ENCODE measurements around the gene DDX10.

DDX10 gene

DNA sequence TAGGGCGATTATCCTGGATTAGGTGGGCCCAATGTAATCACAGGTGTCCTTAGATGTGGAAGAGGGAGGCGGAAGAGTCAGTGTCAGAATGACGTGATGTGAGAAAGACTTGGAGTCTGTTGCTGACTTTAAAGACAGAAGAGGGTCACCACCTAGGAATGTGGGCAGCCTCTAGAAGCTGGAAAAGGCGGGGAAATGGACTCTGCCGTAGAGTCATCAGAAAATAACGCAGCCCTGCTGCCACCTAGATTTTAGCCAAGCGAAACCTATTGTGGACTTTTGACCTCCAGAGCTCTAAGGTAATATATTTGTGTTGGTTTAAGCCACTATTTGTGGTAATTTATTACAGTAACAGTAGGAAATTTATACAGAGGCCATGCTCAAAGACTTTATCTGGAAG, 4.8 kb downstream of the DDX10 start:
- Histone ChIP-seq H3K27me3 (ENCODE audit: insufficient read depth, low read depth) (no peaks in the 10 kb centered on the region), H3K36me3 (ENCODE audit: insufficient read depth) (no peaks in the 10 kb centered on the region), H3K4me2 (no peak overlapping the region), H3K27ac (no peak overlapping the region), H3K9ac (no peak overlapping the region), H3K79me2 (ENCODE audit: insufficient read depth, low read depth) (peaks cover 82% of the 10 kb centered on the region), H3K4me1 (ENCODE audit: low read depth, poor library complexity, severe bottlenecking) (peaks cover 27% of the 10 kb centered on the region), H4K20me1 (ENCODE audit: insufficient read depth) (no peaks in the 10 kb centered on the region), H2AFZ (ENCODE audit: low read depth) (no peak overlapping the region), H3K4me3 (IDR thresholded peaks at IDR 0.05; ENCODE audit: insufficient read depth, low read depth, low read length) (no peak overlapping the region)
- TF ChIP-seq, protein P1, sequence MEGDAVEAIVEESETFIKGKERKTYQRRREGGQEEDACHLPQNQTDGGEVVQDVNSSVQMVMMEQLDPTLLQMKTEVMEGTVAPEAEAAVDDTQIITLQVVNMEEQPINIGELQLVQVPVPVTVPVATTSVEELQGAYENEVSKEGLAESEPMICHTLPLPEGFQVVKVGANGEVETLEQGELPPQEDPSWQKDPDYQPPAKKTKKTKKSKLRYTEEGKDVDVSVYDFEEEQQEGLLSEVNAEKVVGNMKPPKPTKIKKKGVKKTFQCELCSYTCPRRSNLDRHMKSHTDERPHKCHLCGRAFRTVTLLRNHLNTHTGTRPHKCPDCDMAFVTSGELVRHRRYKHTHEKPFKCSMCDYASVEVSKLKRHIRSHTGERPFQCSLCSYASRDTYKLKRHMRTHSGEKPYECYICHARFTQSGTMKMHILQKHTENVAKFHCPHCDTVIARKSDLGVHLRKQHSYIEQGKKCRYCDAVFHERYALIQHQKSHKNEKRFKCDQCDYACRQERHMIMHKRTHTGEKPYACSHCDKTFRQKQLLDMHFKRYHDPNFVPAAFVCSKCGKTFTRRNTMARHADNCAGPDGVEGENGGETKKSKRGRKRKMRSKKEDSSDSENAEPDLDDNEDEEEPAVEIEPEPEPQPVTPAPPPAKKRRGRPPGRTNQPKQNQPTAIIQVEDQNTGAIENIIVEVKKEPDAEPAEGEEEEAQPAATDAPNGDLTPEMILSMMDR (conservative IDR thresholded peaks at IDR 0.05; ENCODE audit: low read depth, low read length): no peak

DNA sequence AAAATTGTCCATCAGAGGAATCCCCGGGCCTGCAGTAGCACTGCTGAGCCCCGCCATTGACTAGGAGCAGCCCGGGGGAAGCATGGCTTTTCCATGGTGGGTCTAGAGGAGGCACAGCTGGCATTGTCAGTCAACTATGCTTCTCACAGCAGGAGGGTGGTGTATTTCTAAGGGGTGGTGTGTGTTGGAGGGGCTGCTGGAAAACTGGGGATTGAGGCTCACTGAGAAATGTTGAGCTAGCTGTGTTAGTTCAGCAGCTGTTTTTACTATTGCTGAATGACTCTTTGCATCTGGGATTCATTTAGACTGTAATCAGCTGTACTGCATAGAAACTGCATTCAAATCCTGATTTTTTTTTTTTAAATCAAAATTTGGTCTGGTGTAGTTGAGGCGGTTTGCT, 5.6 kb downstream of the DDX10 start:
- Histone ChIP-seq H3K79me2 (ENCODE audit: insufficient read depth, low read depth) (peaks cover 76% of the 10 kb centered on the region), H3K27me3 (ENCODE audit: insufficient read depth, low read depth) (no peaks in the 10 kb centered on the region), H2AFZ (ENCODE audit: low read depth) (no peak overlapping the region), H3K4me1 (ENCODE audit: low read depth, poor library complexity, severe bottlenecking) (peaks cover 27% of the 10 kb centered on the region), H3K36me3 (ENCODE audit: insufficient read depth) (no peaks in the 10 kb centered on the region), H3K9ac (no peak overlapping the region), H3K4me2 (no peak overlapping the region), H3K4me3 (IDR thresholded peaks at IDR 0.05; ENCODE audit: insufficient read depth, low read depth, low read length) (no peak overlapping the region), H3K27ac (no peak overlapping the region), H4K20me1 (ENCODE audit: insufficient read depth) (no peaks in the 10 kb centered on the region)
- TF ChIP-seq, protein P1 (conservative IDR thresholded peaks at IDR 0.05; ENCODE audit: low read depth, low read length): no peak

DNA sequence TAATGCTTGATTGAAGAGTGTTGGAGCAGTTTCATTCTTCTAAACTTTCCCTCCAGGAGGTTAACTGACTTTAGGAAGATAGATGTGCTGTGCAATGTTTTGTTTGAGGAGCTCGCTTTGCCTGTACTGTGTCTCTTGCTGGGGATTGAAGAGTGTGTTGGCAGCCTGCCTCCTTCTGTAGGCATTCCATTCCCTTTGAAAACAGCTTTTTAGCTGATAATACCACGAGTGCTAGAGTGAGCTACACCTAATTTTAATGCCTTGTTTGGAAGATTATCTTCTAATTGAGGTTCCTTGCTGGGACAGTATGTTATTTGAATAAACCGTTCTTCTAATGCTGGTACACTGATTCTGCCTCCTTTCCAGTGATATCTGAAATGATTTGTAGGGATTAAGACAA, 7.2 kb downstream of the DDX10 start:
- Histone ChIP-seq H3K27me3 (ENCODE audit: insufficient read depth, low read depth) (no peaks in the 10 kb centered on the region), H3K4me1 (ENCODE audit: low read depth, poor library complexity, severe bottlenecking) (peaks cover 13% of the 10 kb centered on the region), H4K20me1 (ENCODE audit: insufficient read depth) (no peaks in the 10 kb centered on the region), H3K4me3 (IDR thresholded peaks at IDR 0.05; ENCODE audit: insufficient read depth, low read depth, low read length) (no peak overlapping the region), H3K4me2 (no peak overlapping the region), H3K36me3 (ENCODE audit: insufficient read depth) (no peaks in the 10 kb centered on the region), H3K9ac (no peak overlapping the region), H2AFZ (ENCODE audit: low read depth) (no peak overlapping the region), H3K79me2 (ENCODE audit: insufficient read depth, low read depth) (peaks cover 59% of the 10 kb centered on the region), H3K27ac (no peak overlapping the region)
- TF ChIP-seq, protein P1 (conservative IDR thresholded peaks at IDR 0.05; ENCODE audit: low read depth, low read length): no peak

DNA sequence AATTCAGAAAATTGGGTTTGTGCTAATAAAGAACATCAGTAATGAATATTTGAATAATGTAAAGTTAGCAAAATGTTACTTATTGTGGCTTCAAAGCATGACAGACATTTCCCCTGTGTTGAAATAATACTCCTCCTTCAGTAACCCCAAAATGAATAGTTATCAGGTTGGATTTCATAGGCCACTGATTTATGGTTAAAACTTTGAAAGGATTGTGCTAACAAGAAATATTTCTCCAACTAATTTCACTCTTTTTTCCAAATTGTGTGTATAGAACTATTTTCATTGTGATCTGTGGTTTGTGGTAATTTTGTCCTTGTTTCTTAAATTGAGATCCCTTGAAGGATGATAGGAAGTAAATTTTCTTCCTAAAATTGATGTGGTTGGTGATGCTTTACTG, 7.9 kb downstream of the DDX10 start:
- Histone ChIP-seq H4K20me1 (ENCODE audit: insufficient read depth) (no peaks in the 10 kb centered on the region), H3K4me2 (no peak overlapping the region), H3K79me2 (ENCODE audit: insufficient read depth, low read depth) (peaks cover 53% of the 10 kb centered on the region), H3K27me3 (ENCODE audit: insufficient read depth, low read depth) (no peaks in the 10 kb centered on the region), H2AFZ (ENCODE audit: low read depth) (no peak overlapping the region), H3K4me3 (IDR thresholded peaks at IDR 0.05; ENCODE audit: insufficient read depth, low read depth, low read length) (no peak overlapping the region), H3K27ac (no peak overlapping the region), H3K9ac (no peak overlapping the region), H3K4me1 (ENCODE audit: low read depth, poor library complexity, severe bottlenecking) (peaks cover 6% of the 10 kb centered on the region), H3K36me3 (ENCODE audit: insufficient read depth) (no peaks in the 10 kb centered on the region)
- TF ChIP-seq, protein P1 (conservative IDR thresholded peaks at IDR 0.05; ENCODE audit: low read depth, low read length): no peak
